Neural progenitor cell (in vitro differentiated cells): ENCODE data around the gene ANG.

ENCODE experiments used
- EZH2phosphoT487 ChIP-seq: fragments of 200-600 bp; sonication (generic); IDR thresholded peaks from 2 replicates; pipeline ENCODE4 v1.6.1; 2017; ENCODE audit warnings: antibody characterized with exemption
- TF ChIP-seq, protein P1 (sequence below): fragments of 200-600 bp; sonication (generic); IDR thresholded peaks from 2 replicates; pipeline ENCODE4 v1.5.1; 2017; ENCODE audit warnings: antibody characterized with exemption, mild to moderate bottlenecking

- TF ChIP-seq, protein P1, sequence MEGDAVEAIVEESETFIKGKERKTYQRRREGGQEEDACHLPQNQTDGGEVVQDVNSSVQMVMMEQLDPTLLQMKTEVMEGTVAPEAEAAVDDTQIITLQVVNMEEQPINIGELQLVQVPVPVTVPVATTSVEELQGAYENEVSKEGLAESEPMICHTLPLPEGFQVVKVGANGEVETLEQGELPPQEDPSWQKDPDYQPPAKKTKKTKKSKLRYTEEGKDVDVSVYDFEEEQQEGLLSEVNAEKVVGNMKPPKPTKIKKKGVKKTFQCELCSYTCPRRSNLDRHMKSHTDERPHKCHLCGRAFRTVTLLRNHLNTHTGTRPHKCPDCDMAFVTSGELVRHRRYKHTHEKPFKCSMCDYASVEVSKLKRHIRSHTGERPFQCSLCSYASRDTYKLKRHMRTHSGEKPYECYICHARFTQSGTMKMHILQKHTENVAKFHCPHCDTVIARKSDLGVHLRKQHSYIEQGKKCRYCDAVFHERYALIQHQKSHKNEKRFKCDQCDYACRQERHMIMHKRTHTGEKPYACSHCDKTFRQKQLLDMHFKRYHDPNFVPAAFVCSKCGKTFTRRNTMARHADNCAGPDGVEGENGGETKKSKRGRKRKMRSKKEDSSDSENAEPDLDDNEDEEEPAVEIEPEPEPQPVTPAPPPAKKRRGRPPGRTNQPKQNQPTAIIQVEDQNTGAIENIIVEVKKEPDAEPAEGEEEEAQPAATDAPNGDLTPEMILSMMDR = no peak
- TF ChIP-seq EZH2phosphoT487 = no peak
Measured at GRCh38 chr14:20714593-20715250, 26.2 kb downstream of the ANG start.
